Measurements from ENCODE around the gene FAM98C. TPM values are rescaled to one million over a fixed set of nuclear protein-coding genes. Genes with fewer than 3 reads are reported as not detected.

FAM98C gene
- total RNA-seq, 1 donor from 2014 or later = 11.5 TPM

GRCh38 chr19:38375098-38375493 lies 27.8 kb upstream of the FAM98C start:
- H3K9me3 ChIP-seq (replicated peaks) = no peaks in the 10 kb centered on the region
- peaks cover 44% of the 10 kb centered on the region for H3K4me1 ChIP-seq
- DNase-seq = no peak
- H3K27ac ChIP-seq (replicated peaks) = peak overlapping the region; percentile 93
- intact Hi-C loops (cut with micrococcal nuclease) = no loop called here
- H3K4me3 ChIP-seq = peak overlapping the region; percentile 86
- no peak for TF ChIP-seq CTCF (IDR thresholded peaks at IDR 0.05; ENCODE audit: borderline replicate concordance)
- peaks cover 37% of the 10 kb centered on the region for H3K36me3 ChIP-seq
- H3K27me3 ChIP-seq (ENCODE audit: low read depth) = no peaks in the 10 kb centered on the region

DNA sequence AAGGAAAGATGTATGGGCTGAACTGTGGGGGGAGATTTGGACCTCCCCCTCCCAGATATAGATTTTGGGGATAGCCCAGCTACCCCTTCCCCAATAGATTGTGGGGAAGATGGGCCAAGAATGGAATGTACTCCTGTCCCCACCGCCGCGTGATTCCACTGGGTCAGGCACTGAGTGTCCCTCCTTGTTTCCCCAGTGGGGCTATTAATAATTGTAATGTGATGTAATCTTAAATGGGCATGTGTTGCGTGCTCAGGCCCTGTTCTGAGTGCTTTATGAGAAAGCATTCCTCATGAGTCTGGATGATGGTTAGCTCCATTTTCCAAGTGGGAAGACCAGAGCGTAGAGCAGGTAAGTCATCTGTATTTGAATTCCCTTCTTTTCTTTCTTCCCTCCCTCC lies 27.1 kb upstream of the FAM98C start:
- Histone ChIP-seq H3K9me3 (replicated peaks) (no peaks in the 10 kb centered on the region), H3K4me3 (peak overlapping the region; percentile 86), H3K4me1 (peaks cover 44% of the 10 kb centered on the region), H3K27me3 (ENCODE audit: low read depth) (no peaks in the 10 kb centered on the region), H3K27ac (replicated peaks) (peak overlapping the region; percentile 93), H3K36me3 (peaks cover 43% of the 10 kb centered on the region)
- peak; percentile 53 for DNase-seq
- intact Hi-C loops (cut with micrococcal nuclease) = no loop called here
- TF ChIP-seq CTCF (IDR thresholded peaks at IDR 0.05; ENCODE audit: borderline replicate concordance) = no peak

DNA sequence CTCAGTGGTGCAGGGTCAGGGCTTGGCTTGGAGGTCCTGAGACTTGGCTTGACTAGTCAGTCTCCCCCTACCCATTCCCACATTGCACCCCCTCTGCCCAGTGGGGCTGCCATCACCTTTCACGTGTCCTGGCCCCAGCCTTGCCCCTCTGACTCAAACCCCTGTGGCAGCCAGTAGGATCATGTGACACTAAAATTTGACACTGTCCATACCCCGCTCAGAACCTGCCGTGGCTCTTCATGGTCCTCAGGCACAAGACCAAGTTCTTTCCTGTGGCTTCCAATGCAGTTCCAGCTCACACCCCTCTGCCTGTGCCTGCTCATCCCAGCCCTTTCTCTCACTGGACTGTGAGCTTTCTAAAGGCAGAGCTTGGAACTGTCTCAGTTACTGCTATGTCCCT lies 26.3 kb upstream of the FAM98C start:
- Histone ChIP-seq H3K9me3 (replicated peaks) (no peaks in the 10 kb centered on the region), H3K4me3 (peak overlapping the region; percentile 86), H3K4me1 (peaks cover 44% of the 10 kb centered on the region), H3K27me3 (ENCODE audit: low read depth) (no peaks in the 10 kb centered on the region), H3K36me3 (peaks cover 52% of the 10 kb centered on the region), H3K27ac (replicated peaks) (peak overlapping the region; percentile 93)
- no peak for TF ChIP-seq CTCF (IDR thresholded peaks at IDR 0.05; ENCODE audit: borderline replicate concordance)
- intact Hi-C loops (cut with micrococcal nuclease) = no loop called here
- DNase-seq = no peak

- Histone ChIP-seq H3K4me3 (peak overlapping the region; percentile 86), H3K36me3 (peaks cover 56% of the 10 kb centered on the region), H3K27me3 (ENCODE audit: low read depth) (no peaks in the 10 kb centered on the region), H3K27ac (replicated peaks) (peak overlapping the region; percentile 93), H3K9me3 (replicated peaks) (no peaks in the 10 kb centered on the region), H3K4me1 (peaks cover 44% of the 10 kb centered on the region)
- intact Hi-C loops (cut with micrococcal nuclease) = no loop called here
- no peak for DNase-seq
- TF ChIP-seq CTCF (IDR thresholded peaks at IDR 0.05; ENCODE audit: borderline replicate concordance) = no peak
These were observed 25.8 kb upstream of the FAM98C start for GRCh38 chr19:38377052-38377451.

DNA sequence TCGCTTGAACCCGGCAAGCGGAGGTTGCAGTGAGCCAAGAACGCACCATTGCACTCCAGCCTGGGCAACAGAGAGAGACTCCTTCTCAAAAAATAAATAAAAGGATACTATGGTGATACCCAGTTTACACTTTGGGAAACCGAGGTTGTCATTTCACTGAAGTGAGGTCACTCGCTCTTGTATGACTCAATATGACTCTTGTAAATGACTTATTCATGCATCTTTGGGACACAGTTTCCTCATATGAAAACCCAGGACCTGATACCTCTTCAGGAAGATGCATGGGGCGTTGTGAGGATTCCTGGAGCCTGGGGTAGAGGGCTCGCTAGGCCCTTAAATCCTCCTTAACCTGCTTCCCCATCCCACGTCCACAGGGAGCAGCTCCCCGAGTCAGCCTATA lies 24.0 kb upstream of the FAM98C start:
- H3K27ac ChIP-seq (replicated peaks) = no peak overlapping the region
- no peak for TF ChIP-seq CTCF (IDR thresholded peaks at IDR 0.05; ENCODE audit: borderline replicate concordance)

DNA sequence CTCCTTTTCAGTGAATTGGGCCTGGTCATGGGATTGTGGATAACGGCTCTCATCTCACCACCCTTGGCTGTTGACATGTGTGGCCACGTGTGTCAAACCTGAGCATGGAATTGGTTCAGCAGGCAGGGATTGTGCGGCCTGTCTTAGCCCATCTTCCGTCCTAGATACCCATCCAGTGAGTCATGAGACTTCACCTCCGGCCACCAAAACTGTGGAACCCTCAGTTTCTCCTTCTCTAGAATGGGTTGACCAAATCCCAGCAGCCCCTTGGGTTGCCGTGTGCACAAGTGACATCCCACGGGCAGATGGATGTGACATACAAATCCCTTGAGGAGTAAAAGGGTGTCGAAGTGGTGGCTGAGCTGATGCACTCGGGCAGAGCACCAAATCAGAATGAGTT lies 21.8 kb upstream of the FAM98C start:
- no peak for DNase-seq
- H3K4me1 ChIP-seq = peaks cover 34% of the 10 kb centered on the region
- H3K27ac ChIP-seq (replicated peaks) = no peak overlapping the region
- no peaks in the 10 kb centered on the region for H3K9me3 ChIP-seq (replicated peaks)
- peaks cover 96% of the 10 kb centered on the region for H3K36me3 ChIP-seq
- intact Hi-C loops (cut with micrococcal nuclease) = no loop called here
- no peak overlapping the region for H3K4me3 ChIP-seq
- H3K27me3 ChIP-seq (ENCODE audit: low read depth) = peaks cover 22% of the 10 kb centered on the region
- TF ChIP-seq CTCF (IDR thresholded peaks at IDR 0.05; ENCODE audit: borderline replicate concordance) = no peak

More for the DNA sequence above, 24.0 kb upstream of the FAM98C start:
- intact Hi-C loops (cut with micrococcal nuclease) = no loop called here
- no peak overlapping the region for H3K4me3 ChIP-seq
- peaks cover 75% of the 10 kb centered on the region for H3K36me3 ChIP-seq
- no peaks in the 10 kb centered on the region for H3K9me3 ChIP-seq (replicated peaks)
- H3K27me3 ChIP-seq (ENCODE audit: low read depth) = no peaks in the 10 kb centered on the region
- H3K4me1 ChIP-seq = peaks cover 42% of the 10 kb centered on the region
- no peak for DNase-seq
